ENCODE measurements around the gene SKAP1.

SKAP1 gene

DNA sequence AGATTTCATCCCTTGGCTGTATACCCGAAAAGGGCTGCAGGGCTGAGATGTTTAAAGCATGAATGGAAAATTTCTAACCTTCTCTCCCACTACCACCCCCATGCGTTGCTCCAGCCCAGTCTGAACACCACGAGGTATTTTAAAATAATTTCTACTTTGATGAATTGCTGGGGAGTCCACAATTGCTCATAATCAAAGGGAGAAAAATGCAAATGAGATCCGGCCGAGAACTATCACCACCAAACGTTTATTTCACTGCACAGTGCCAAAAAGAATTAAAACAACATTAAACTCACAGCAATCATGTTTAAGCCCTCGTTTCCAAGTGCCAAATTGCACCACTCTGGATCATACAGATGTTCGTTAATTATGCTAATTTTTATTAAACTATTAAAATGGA is 285.8 kb downstream of the SKAP1 start:
- DNase-seq (ENCODE audit: low spot score) = no peak

DNA sequence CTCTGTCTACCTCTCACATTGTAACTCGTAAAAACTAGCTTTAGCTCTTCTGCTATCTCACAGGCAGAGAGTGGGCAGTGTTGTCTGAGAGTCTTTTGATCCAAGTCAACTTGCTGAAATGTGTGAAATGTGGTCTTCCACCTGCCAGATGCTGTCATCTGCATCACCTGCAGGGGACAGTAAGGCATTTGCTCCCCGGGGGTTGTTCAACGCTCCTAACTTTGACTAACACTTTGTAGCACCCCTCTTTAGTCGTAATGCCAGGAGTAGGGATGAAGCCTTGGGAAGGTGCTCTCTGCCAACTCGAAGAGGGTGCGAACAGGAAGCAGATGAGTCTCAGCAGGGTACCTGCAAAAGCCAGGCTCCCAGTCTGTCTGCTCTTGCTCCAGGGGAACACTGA is 286.4 kb downstream of the SKAP1 start:
- DNase-seq (ENCODE audit: low spot score) = no peak

DNA sequence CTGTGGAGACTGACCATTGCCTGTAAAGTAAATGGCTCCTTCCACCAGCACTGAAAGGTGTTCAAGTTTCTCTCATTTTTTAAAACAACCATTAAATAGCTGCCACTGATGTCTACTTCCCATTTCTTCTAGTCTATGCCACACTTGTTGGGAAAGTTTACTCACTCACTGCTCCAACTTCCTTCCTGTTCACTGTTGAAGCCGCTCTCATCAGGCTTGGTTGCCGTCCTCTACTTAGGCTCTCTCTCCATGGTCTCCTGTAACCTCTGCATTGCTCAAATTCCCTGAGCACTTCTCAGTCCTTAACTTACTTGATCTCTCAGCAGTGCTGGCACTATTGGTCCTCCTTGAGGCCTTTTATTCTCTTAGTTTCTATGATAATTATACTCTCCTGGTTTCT is 290.1 kb downstream of the SKAP1 start:
- DNase-seq (ENCODE audit: low spot score) = no peak

DNA sequence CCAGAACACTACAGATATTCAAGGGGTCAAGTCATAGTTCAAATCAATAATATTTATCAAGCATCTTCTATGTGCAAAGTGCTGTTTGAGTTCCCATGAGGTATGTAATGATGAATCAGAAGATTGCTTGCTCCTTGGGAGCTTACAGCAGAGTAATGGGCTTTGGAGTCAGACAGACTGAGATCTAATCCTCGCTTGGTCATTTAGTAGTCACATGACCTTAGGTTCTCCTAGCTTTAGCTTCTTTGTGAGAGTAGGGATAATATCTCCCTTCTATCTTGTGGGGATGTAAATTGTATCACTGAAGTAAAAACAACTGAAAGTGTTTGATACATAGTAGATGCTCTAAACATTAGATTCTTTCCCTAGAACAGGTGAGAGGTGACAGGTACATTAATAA is 292.4 kb downstream of the SKAP1 start:
- no peak for DNase-seq (ENCODE audit: low spot score)

DNA sequence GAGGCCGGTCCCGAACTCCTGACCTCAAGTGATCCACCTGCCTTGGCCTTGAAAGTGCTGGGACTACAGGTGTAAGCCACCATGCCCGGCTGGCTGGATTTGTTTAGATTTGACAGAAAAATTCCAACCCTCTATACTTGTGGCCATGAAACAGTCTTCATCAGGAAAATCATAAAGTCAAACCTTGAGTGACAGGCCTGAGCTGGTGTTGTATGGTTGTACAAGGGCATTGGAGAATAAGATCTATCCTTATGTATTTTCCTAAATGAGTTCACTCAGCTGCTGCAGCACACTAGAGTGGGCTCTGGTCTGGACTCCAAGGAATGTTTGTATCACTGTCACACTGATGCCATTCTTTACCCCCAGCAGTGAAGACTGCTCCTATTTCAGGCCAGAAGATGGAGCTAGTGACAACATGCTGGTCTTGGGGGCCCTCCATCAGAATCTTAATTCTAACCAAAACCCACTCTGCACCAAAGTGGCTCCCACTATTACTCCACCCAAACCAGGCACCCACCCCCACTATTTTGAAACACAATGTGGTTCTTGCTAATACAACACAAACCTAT is 295.0 kb downstream of the SKAP1 start:
- peak; percentile 10 for DNase-seq (ENCODE audit: low spot score)

DNA sequence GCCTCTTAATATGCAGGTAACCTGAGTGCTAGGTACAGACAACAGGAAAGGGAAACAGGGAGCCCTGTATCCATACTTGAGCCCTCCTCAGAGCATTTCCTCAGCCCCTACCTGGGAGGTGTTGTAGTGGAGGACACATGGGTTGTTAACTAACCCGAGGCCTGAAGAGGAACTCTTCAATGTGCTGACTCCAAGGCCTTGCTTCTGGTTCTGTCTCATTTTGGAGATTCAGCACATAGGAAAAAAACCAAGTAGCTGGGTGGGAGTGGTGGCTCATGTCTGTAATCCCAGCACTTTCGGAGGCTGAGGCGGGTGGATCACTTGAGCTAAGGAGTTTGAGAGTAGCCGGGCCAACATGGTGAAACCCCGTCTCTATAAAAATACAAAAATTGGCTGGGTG is 297.6 kb downstream of the SKAP1 start:
- DNase-seq (ENCODE audit: low spot score) = no peak

DNA sequence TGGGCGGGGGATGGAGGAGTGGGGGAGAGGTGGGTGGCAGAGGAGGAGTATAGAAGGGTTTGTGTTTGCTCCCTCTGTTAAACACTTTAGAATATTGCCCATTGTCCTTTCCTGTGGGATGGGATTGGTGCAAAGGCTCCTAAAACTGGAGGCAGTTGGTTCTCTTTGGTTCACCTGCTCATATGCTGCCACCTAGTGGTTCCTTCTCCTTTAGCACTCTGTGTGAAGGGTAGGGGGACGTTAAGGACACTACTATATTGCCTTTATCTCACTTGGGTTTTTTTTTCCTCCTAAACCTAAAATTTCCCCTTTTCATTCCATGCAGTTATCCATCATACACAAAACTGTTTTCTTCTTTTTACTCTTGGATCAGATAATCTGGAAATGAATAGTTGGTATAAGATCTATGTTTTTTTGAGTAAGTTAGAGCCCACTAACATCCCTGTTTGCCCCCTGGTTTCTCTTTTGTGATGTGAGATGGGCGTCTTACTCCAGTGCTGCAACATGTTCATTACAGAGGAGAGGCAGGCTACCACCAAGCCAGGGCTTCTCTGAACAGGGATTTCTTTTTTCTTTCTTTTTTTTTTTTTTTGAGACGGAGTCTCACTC is 298.7 kb downstream of the SKAP1 start:
- peak; percentile 71 for DNase-seq (ENCODE audit: low spot score)

DNA sequence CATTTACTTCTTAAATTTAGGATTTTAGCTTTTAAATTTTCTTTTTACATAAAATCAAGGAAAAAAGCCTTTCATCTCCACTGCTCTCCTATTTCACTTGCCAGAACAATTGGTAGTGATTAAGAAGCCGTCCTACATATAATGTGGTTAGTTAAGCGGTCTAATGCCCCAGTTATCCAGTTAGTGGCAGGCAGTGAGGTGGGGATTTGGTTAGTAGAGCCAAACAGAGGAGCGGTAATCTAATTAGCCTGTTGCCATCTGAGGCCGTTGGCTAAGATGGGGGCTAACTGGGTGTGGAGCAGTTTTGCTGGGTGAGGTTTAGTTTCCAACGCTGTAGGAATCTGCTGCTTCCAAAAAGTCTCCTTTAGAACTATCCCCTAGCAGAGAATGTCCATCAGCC is 300.0 kb downstream of the SKAP1 start:
- DNase-seq (ENCODE audit: low spot score) = no peak

DNA sequence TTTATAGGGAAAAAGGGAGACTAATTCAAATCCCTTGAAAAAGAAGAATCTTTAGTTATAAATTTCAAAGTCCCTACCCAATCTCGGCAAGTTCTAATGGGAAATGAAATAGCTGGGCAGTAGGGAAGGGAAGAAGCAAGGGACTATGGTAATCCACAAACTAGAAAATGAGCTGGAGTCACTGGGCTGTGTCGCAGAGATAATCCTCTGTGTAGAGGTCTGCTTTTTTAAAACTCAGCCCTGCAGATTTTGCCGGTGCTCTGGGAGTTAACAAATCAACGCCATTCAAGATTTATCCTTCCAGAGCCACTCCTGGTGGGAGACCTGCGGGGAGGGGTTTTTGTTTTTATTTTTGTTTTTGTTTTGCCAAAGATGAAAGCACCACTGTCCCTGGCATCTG is 301.6 kb downstream of the SKAP1 start:
- no peak for DNase-seq (ENCODE audit: low spot score)

DNA sequence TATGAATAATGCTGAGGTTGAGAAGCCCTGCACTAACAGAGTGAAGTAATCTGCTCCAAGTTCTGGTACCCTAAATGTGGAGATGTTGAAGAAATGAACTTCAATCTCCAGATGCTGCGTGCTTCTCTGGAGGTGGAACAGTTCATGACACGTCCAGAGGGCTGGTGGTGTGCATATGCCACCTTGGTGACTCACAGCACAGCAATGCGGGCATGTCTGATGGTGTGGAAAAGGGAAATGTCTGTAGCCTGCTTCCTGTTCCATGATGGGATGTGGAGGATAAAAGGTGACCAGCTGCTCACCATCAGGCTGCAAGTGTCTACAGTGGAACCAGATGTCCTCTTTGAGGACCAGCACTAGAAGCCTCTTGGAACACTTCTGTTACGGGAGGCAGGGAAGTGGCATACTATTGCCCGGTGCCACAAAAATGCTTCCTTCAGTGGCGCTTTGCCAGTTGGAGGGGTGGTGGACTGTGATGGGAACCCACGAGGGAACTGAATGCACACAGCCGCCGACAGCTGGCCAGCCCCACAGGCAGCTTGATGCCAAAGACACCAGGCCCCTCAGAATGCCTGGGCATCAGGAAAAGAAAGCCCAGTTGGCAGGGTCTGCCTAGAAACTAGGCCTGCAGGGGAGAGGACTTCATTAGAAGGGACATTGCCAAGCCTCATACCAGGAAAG is 302.5 kb downstream of the SKAP1 start:
- DNase-seq (ENCODE audit: low spot score) = no peak

DNA sequence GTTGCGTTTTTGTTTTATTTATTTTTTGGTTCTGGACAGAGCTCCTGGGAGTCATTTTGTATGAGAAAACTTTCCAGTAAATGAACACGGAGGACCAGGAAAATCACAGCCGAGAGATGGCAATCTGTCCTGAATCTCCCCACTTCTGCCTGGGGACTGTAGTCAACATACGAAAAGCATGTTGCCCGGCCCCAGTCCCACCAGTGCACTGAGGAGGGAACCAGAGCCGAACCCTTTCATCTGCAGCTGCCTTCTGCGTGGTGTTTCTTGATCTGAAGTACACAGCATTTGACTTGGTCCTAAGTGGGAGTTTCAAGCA is 303.5 kb downstream of the SKAP1 start:
- DNase-seq (ENCODE audit: low spot score) = no peak

DNA sequence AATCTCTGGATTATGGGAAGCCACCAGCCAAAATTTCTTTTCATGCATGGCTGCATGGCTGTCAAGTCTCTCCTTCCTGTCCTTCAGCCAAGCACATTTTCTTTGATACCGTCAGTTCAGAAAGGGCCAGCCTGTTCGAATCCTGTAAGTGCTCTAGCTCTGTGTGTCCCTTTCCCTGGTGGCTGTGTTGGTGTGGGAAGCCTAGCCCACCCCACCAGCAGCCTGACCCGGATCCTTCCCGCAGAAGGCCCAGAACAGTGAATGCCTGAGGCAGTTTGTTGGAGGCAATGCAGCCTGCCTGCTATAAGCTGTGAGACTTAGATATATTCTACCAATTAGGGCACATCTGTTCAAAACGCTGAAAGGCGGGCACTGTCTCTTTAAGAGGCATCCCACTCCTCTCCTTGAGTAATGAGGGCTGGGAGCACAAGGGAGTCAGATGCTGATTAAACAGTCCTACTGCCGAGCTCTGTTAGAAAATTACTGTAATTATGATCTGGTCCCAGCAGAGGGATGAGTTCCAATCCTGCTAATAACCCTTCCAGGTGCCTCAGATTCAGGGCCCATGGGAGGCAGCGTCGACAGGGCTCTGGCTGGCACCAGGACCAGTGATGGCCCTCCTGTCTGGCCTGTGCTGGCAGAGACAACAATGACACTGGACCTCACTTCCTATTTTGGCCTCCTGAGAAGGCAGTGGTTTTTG is 304.0 kb downstream of the SKAP1 start:
- no peak for DNase-seq (ENCODE audit: low spot score)

DNA sequence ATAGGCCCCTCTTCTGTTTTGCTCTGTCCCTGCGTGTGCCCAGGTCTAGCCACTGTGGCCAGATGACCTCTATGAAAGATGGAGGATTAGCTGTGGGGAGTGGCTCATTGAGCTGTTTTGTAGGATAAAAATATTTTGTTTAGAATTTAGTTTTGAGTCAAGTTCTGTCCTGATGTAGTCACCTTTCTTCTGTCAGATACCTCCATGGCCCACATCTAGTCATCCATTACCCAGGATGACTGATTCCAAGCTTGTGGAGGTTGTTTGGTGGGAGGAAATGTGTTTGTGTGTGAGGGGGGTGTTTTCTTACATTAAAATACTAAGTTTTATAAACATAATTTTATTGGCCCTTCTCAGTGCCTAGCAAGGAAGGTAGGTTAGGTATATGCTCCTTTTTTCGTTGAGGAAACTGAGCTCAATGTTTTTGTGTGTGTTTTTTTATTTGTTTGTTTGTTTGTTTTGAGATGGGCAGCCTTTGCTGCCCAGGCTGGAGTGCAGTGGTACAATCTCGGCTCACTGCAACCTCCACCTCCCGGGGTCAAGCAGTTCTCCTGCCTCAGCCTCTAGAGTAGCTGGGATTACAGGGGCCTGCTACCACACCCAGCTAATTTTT is 306.1 kb downstream of the SKAP1 start:
- DNase-seq (ENCODE audit: low spot score) = no peak

DNA sequence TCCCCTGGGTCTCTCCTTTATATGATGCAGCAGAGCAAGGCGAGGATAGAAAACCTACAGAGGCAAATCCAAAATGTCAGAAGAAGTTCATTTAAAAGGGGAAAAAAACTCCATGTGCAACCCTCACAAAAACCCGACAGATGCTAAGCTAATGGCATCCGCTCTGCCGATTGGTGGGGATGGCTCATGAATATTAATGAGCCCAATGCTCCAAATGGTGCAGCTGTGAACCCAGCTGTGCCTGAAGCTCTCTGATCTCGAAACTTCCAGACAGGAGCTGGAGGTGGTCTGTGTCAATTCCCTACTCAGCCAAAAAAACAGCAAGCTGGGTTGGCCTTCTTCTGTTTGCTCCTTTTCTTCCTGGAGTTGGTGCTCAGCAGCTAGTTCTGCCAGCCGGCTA is 306.9 kb downstream of the SKAP1 start:
- DNase-seq (ENCODE audit: low spot score) = no peak

DNA sequence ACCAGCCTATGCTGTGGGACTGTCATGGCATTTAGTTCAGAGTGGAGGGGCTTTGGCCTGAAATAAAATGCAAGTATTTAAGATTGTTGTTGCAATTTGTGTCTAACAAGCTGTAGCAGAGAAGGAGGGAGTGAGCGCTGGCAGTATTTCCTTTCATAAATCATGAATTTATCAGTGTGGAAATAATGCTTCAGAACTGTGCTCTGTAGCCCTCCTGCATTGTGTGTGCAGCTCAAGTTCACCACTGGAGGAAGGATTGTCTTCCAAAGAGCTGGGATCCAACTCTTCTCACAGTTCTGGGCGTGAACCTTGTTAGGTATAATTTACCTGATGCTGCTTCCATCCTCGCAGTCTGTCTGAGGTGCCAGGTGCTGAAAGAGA is 307.4 kb downstream of the SKAP1 start:
- no peak for DNase-seq (ENCODE audit: low spot score)

DNA sequence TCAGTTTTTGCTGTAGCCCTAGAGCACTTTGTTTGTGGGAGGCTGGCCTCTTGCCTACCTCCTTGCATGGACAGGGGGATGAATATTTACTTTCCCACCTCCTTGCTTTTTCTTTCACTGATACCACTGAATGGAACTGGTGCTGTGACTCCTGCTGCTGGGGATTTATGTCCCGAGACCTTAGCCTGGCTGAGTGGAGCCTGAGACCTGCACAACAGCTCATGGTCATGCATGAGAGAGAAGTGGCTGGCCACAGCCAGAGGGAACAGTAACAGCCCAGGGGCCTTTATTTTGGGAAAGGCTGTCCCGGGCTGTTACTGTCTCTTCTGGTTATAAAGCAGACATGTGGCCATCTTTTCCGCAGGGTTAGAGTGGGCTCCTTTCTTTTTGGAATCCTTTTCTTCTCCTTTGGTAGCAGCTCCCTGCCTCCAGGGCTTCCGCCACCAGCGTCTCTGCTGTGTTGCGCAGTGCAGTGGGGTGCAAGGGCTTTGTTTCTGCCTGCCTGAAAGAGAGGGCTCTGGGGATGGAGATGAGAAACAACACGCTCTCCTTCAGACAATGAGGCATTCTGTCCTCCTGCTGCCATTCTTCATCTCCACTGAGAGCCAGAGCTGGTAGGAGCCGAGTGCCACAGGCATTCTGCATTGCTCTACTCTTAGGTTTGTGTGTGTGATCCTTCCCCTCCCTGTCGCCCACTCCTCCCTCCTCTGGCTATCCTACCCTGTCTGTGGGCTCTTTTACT is 307.9 kb downstream of the SKAP1 start:
- DNase-seq (ENCODE audit: low spot score) = no peak

DNA sequence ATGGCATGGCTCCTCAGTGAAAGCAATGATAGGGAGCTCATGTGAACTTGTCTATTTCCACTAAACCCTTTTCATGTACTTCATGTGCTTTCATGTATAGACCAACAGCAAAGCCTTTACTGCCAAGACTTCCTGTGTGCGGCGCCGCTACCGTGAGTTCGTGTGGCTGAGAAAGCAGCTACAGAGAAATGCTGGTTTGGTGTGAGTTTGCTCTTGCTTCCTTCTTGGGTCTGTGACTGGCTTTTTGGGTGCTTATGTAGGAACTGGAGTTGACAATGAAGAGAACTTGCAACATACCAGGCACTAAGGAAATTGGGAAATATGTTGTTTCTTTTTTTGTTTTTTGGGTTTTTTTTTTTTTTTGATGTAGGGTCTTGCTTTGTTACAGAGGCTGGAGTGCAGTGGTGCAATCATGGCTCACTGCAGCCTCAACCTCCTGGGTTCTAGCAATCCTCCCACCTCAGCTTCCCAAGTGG is 316.8 kb downstream of the SKAP1 start:
- no peak for DNase-seq (ENCODE audit: low spot score)

DNA sequence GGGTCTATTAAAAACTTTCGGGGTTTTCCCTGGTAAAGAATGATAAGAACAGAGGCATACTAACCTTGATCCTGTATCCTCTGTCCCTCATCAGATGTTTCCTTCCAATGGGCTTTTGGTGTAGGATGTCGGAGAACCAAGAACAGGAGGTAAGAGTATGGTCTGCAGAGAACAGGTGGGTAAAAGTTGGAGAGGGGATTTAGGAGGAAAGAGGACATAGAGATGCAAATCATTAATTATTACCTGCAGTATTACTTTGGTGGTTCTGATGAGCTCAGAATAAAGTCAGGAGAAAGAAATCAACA is 318.1 kb downstream of the SKAP1 start:
- no peak for DNase-seq (ENCODE audit: low spot score)

DNA sequence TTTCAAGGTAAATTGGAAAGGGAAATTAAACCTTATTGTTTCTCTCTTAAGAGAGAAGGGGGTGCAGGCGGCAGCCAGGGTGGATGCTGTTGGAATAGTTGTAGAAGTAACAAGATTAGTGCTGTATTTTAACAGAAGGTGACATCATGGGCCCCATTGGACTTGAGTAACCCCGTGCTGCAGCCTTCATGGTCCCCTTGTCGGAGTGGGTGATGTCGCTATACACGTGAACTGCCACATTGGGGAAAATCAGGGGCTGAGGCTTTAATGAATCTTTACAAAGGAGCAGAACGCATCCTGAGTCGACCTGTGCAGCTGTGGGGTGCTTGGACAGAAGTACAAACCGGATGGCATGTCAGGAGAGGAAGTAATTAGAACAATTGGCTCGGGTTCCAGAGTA is 319.3 kb downstream of the SKAP1 start:
- no peak for DNase-seq (ENCODE audit: low spot score)

DNA sequence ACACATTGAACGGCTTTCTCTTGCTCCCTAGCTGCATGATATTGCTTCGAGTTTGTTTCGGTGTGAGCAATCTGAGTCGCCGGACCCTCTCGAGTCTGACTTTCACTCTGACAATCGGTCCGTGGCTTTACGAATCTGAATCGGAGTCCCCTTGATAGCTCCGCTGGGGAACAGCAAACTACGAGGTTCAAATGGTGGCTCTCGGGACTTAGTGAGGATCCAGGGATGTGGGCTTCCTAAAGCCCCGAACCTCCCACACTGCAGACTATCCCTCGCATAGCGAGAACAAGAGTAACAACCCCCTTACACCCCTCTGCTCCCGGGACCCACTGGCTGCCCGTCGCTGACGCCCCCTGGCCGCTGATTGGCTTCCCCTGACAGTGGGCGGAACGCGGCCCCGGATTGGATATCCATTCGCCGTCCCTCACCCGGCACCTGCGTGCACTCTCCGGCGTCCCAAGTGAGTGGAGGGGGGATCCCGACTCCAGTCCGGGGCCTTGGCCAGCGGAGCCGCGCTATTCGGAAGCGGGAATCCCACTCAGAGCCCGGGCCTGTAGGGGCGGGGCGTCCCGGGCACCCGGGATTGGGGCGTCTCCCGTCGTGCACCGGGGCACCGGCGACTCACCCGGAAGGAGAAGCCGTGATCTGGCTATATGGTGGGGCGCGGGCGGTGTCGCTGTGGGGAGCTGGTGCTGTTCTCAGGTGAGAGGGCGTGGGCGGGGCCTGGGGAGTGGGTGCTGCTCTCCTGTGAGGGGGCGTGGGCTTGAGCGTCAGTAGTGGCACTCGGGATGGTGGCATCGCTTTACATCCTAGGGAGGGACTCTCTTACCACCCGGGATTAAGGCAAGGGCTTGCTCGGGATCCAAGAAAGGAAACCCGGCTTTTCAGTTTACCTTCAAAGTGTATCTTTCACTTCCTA is 322.6 kb downstream of the SKAP1 start, which contains the start of gene SNX11:
Gene SNX11 (plus strand): TSS at position 630 of the 919 bp plus-strand sequence. CDS start 4,278 bp downstream, outside the sequence.
- peak; percentile 88 for DNase-seq (ENCODE audit: low spot score)

DNA sequence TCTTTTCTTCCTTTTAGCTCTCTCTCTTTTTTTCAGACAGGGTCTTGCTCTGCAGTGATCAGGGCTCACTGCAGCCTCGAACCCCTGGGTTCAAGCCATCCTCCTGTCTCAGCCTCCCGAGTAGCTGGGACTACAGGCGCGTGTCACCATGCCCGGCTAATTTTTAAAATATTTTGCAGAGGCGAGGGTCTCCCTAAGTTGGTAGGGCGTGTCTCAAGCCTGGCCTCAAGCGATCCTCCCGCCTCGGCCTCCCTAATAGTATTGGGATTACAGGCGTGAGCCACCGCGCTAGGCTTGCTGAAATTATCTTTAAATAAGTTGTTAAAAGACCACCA is 323.2 kb downstream of the SKAP1 start:
- DNase-seq (ENCODE audit: low spot score) = no peak
